OCI-LY1 (cell line): ENCODE data around the gene TIAM1.

Experiments used
- CTCF ChIP-seq: fragments of 200-600 bp; sonication (generic), shearing (Covaris generic); IDR thresholded peaks from 2 replicates; pipeline ENCODE4 v1.5.1; 2017; ENCODE audit warnings: mild to moderate bottlenecking, antibody characterized with exemption, low read length, moderate library complexity, mixed read lengths
- EZH2 ChIP-seq: fragments of 200-600 bp; sonication (generic), shearing (Covaris generic); IDR thresholded peaks from 2 replicates; pipeline ENCODE4 v1.8.0; 2017; ENCODE audit warnings: borderline replicate concordance, mixed run types, mild to moderate bottlenecking, antibody characterized with exemption, low read length, moderate library complexity, mixed read lengths

GRCh38 chr21:31276663-31277062, 67.4 kb downstream of the TIAM1 start:
- TF ChIP-seq CTCF (no peak), EZH2 (no peak)
